Panc1 (cell line): ENCODE data around the gene HOXD3. TPM values are rescaled to one million over a fixed set of nuclear protein-coding genes. Genes with fewer than 3 reads are reported as not detected.

ENCODE experiments used
- ATAC-seq: fragments of 200-7000 bp; cut with Tn5 transposase; 2 replicates; pipeline ENCODE4 v1.9.1; 2020; ENCODE audit warnings: mild to moderate bottlenecking, moderate library complexity
- BruUV-seq: library from RNA; stranded (reverse); fragments of 400-500 nt; replicated peaks from 2 replicates; lab custom pipeline; 2021; lab: Mats Ljungman, UMichigan
- CTCF ChIA-PET: fragments of 300-600 bp; sonication (Branson Sonifier 250); formaldehyde crosslinking; loops from one replicate; lab custom pipeline; 2022; ENCODE audit warnings: antibody characterized with exemption; lab: Charles Lee
- POLR2A ChIA-PET: fragments of 300-600 bp; sonication (Branson Sonifier 250); formaldehyde crosslinking; loops from one replicate; lab custom pipeline; 2022; ENCODE audit warnings: antibody characterized with exemption; lab: Charles Lee
- DNase-seq: peaks from one replicate; pipeline ENCODE4 v3.0.0-alpha.2; 2010; ENCODE audit warnings: low read depth, low spot score
- H3K27ac ChIP-seq: 2 replicates; pipeline ENCODE4 v1.5.1; 2011; ENCODE audit warnings: mild to moderate bottlenecking, low read length, inconsistent platforms
- H3K27me3 ChIP-seq: fragments of 200-500 bp; sonication (Bioruptor generic); 2 replicates; pipeline ENCODE4 v1.6.0; 2014; ENCODE audit warnings: low read length, inconsistent platforms; ENCODE audit not compliant: control insufficient read depth, insufficient read depth
- H3K36me3 ChIP-seq: fragments of 200-500 bp; sonication (Bioruptor generic); 2 replicates; pipeline ENCODE4 v1.5.1; 2014; ENCODE audit warnings: inconsistent platforms, mild to moderate bottlenecking, low read length, moderate library complexity; ENCODE audit not compliant: control insufficient read depth, insufficient read depth
- H3K4me1 ChIP-seq: 2 replicates; pipeline ENCODE4 v1.5.1; 2011; ENCODE audit warnings: inconsistent platforms, mild to moderate bottlenecking, low read length, moderate library complexity; ENCODE audit not compliant: control insufficient read depth, insufficient read depth
- H3K4me3 ChIP-seq, 2 experiments: 2 replicates each; pipeline ENCODE4 v1.5.1; 2011 to 2012; ENCODE audit warnings: low read depth in 2 of 2, low read length in 2 of 2, mild to moderate bottlenecking in 2 of 2, inconsistent platforms in 1 of 2, moderate library complexity in 1 of 2
- H3K9me3 ChIP-seq: fragments of 200-500 bp; sonication (Bioruptor generic); 2 replicates; pipeline ENCODE4 v1.5.1; 2014; ENCODE audit warnings: low read depth, mild to moderate bottlenecking, inconsistent platforms, low read length, moderate library complexity; ENCODE audit not compliant: control insufficient read depth, insufficient read depth
- POLR2AphosphoS5 ChIP-seq: IDR thresholded peaks from 2 replicates; pipeline ENCODE4 v1.6.1; 2012; ENCODE audit warnings: mild to moderate bottlenecking, low read depth, low read length, moderate library complexity
- REST ChIP-seq, 2 experiments: IDR thresholded peaks; 2 replicates each; pipeline ENCODE4 v1.6.1; 2011 to 2012; ENCODE audit warnings: low read depth in 2 of 2, control low read depth in 1 of 2, low read length in 1 of 2, mild to moderate bottlenecking in 1 of 2, moderate library complexity in 1 of 2; ENCODE audit not compliant: insufficient read depth in 1 of 2
- SIN3A ChIP-seq: IDR thresholded peaks from 2 replicates; pipeline ENCODE4 v1.6.1; 2012; ENCODE audit warnings: low read depth, mild to moderate bottlenecking, low read length, moderate library complexity, borderline replicate concordance; ENCODE audit not compliant: insufficient read depth
- TCF7L2 ChIP-seq: IDR thresholded peaks from 2 replicates; pipeline ENCODE4 v1.6.1; 2011; ENCODE audit warnings: mild to moderate bottlenecking, low read depth, low read length, inconsistent platforms
- in situ Hi-C: cut with HindIII; loops from 2 replicates; pipeline ENCODE4 v1.10.0; 2016; ENCODE audit warnings: low sequenced_read_pairs, low pct_unique_long_range_greater_than_20kb
- intact Hi-C: fragments of 100-400 bp; cut with micrococcal nuclease; formaldehyde crosslinking; loops from one replicate; pipeline ENCODE4 v1.10.0; 2022; ENCODE audit not compliant: unreplicated experiment
- total RNA-seq: library from RNA; stranded (reverse); gene quantifications from one replicate; pipeline ENCODE4 v1.2.1, GENCODE V29; 2021; ENCODE audit not compliant: unreplicated experiment
- TF ChIP-seq, protein P1 (sequence below): fragments of 450-650 bp; IDR thresholded peaks from 2 replicates; pipeline ENCODE4 v1.5.1; 2017; ENCODE audit warnings: mild to moderate bottlenecking

HOXD3 gene
- total RNA-seq, 1 experiment from 2014 or later = 1.8 TPM

DNA sequence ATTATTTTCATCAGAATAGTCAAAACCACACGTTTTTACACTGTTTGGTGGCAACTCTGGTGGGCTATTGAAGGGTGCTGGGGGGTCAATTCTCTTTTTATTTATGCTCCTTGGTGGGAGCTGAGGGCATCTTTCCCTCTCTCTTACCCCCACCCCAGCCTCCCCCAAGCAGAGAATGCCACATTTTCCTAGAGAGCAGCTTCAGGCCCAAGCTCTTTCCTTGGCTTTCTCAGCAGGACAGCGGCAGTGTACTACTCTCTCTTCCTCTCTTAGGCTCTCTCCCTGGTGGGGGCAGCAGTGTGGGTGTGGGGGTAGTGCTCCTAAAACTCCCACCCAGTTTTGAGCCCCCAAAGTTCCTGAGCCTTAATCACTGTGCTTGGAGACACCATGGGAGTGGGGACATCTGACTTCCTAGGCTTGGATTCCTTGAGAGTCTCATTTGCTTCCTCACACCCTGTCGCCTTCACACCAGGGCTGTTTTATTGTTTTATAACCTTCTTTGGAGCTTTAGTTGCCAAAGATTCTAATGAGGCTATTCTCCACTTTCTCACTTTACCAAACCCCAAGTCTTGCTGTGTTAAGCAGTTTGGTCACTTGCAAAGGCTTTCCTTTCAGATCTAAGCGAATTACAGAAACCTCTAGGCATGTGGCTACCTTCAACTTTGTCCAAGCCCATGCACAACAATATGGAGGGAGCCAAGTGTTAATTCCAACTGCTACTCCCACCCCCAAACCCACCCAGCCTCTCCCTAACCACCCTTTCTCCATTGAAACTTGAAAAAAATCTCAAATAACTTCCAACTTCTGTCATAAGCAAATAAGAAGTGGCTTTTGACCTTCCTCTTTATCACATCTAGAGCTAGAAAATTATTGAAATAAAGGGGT is 11.8 kb upstream of the HOXD3 start:
- Histone ChIP-seq H3K27me3 (no peaks in the 10 kb centered on the region), H3K36me3 (no peaks in the 10 kb centered on the region), H3K27ac (no peak overlapping the region), H3K4me3 (no peak overlapping the region), H3K9me3 (no peaks in the 10 kb centered on the region), H3K4me1 (0 out of 2 replicates have a peak, but pooled peaks cover under 1% of the 10 kb centered on the region)
- CTCF ChIA-PET = interaction anchor here (0.6 to 2.2 kb wide), 2 partner anchors 310 kb away, joined by 5 to 8 read pairs; no protein-coding TSS in a partner anchor
- TF ChIP-seq TCF7L2 (no peak), POLR2AphosphoS5 (no peak), SIN3A (no peak), REST (IDR thresholded peaks at IDR 0.05; ENCODE audit: insufficient read depth in 1 of 2, low read depth in 2 of 2, low read length in 1 of 2) (no peak)
- TF ChIP-seq, protein P1, sequence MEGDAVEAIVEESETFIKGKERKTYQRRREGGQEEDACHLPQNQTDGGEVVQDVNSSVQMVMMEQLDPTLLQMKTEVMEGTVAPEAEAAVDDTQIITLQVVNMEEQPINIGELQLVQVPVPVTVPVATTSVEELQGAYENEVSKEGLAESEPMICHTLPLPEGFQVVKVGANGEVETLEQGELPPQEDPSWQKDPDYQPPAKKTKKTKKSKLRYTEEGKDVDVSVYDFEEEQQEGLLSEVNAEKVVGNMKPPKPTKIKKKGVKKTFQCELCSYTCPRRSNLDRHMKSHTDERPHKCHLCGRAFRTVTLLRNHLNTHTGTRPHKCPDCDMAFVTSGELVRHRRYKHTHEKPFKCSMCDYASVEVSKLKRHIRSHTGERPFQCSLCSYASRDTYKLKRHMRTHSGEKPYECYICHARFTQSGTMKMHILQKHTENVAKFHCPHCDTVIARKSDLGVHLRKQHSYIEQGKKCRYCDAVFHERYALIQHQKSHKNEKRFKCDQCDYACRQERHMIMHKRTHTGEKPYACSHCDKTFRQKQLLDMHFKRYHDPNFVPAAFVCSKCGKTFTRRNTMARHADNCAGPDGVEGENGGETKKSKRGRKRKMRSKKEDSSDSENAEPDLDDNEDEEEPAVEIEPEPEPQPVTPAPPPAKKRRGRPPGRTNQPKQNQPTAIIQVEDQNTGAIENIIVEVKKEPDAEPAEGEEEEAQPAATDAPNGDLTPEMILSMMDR = no peak
- in situ Hi-C loops (no loop called here), intact Hi-C loops (no loop called here)
- no peak for DNase-seq
- BruUV-seq = no TSS peak
- POLR2A ChIA-PET = no interaction called here
- no peak for ATAC-seq

- H3K4me3 ChIP-seq = no peak overlapping the region
- no TSS peak for BruUV-seq
- intact Hi-C loops = no loop called here
Measured at GRCh38 chr2:176146101-176146500, 11.0 kb upstream of the HOXD3 start.

More at GRCh38 chr2:176146101-176146500, 11.0 kb upstream of the HOXD3 start:
- CTCF ChIA-PET = interaction anchor here (0.5 to 0.6 kb wide), 2 partner anchors 61 to 309 kb away, joined by 4 to 5 read pairs; no protein-coding TSS in a partner anchor
- H3K27me3 ChIP-seq = no peaks in the 10 kb centered on the region
- POLR2A ChIA-PET = no interaction called here
- H3K4me1 ChIP-seq = no peaks in the 10 kb centered on the region
- no peaks in the 10 kb centered on the region for H3K36me3 ChIP-seq
- H3K27ac ChIP-seq = no peak overlapping the region
- in situ Hi-C loops = no loop called here
- TF ChIP-seq, protein P1 = no peak
- TF ChIP-seq TCF7L2 = no peak
- no peak for TF ChIP-seq REST (IDR thresholded peaks at IDR 0.05; ENCODE audit: insufficient read depth in 1 of 2, low read depth in 2 of 2, low read length in 1 of 2)
- no peak for TF ChIP-seq SIN3A
- no peak for TF ChIP-seq POLR2AphosphoS5
- ATAC-seq = no peak
- DNase-seq = no peak
- H3K9me3 ChIP-seq = no peaks in the 10 kb centered on the region
